Type B pancreatic cell (in vitro differentiated cells): ENCODE results near the gene NTRK3. TPM values are rescaled to one million over a fixed set of nuclear protein-coding genes. Genes with fewer than 3 reads are reported as not detected.

ENCODE experiments used
- DNase-seq: peaks from one replicate; pipeline ENCODE4 v3.0.0; 2021; ENCODE audit warnings: mixed read lengths; ENCODE audit not compliant: unreplicated experiment; ENCODE audit errors: extremely low spot score
- H3K27ac Mint-ChIP-seq: 2 replicates; pipeline ENCODE4 v1.8.0; 2021; ENCODE audit warnings: mild to moderate bottlenecking, mixed read lengths
- H3K27me3 Mint-ChIP-seq: 2 replicates; pipeline ENCODE4 v1.8.0; 2021; ENCODE audit warnings: mixed read lengths
- H3K36me3 Mint-ChIP-seq: 2 replicates; pipeline ENCODE4 v1.8.0; 2021; ENCODE audit warnings: mixed read lengths
- H3K4me1 Mint-ChIP-seq: one replicate; pipeline ENCODE4 v1.8.0; 2021; ENCODE audit warnings: mixed read lengths; ENCODE audit not compliant: unreplicated experiment
- H3K4me3 Mint-ChIP-seq: 2 replicates; pipeline ENCODE4 v1.8.0; 2021; ENCODE audit warnings: mild to moderate bottlenecking, mixed read lengths
- H3K9me3 Mint-ChIP-seq: 2 replicates; pipeline ENCODE4 v1.8.0; 2021; ENCODE audit warnings: mixed read lengths
- CTCF ChIP-seq: fragments of 200-600 bp; sonication (generic); conservative IDR thresholded peaks from 2 replicates; pipeline ENCODE4 v1.5.0; 2021; ENCODE audit warnings: antibody characterized with exemption, mild to moderate bottlenecking
- total RNA-seq: library from RNA; stranded (reverse); gene quantifications from 2 replicates; pipeline ENCODE4 v1.2.1, GENCODE V29; 2021; ENCODE audit warnings: low replicate concordance

The NTRK3 gene
- total RNA-seq, 1 donor from 2014 or later, result 16.9 TPM

- peaks cover 13% of the 10 kb centered on the region for H3K27me3 Mint-ChIP-seq
- no peaks in the 10 kb centered on the region for H3K36me3 Mint-ChIP-seq
- H3K27ac Mint-ChIP-seq, result no peak overlapping the region
- no peak for TF ChIP-seq CTCF
- no peaks in the 10 kb centered on the region for H3K4me1 Mint-ChIP-seq
- H3K9me3 Mint-ChIP-seq, result no peaks in the 10 kb centered on the region
- H3K4me3 Mint-ChIP-seq, result no peak overlapping the region
- DNase-seq, result no peak
Measured at GRCh38 chr15:88029696-88030095, 226.8 kb downstream of the NTRK3 start.

GRCh38 chr15:88028024-88028423, 228.5 kb downstream of the NTRK3 start:
- H3K36me3 Mint-ChIP-seq, result no peaks in the 10 kb centered on the region
- H3K27me3 Mint-ChIP-seq, result peaks cover 13% of the 10 kb centered on the region
- DNase-seq, result no peak
- no peaks in the 10 kb centered on the region for H3K4me1 Mint-ChIP-seq
- H3K27ac Mint-ChIP-seq, result no peak overlapping the region
- H3K9me3 Mint-ChIP-seq, result no peaks in the 10 kb centered on the region
- no peak for TF ChIP-seq CTCF
- H3K4me3 Mint-ChIP-seq, result no peak overlapping the region

- no peak for TF ChIP-seq CTCF
- H3K9me3 Mint-ChIP-seq, result no peaks in the 10 kb centered on the region
- H3K27ac Mint-ChIP-seq, result no peak overlapping the region
- no peak overlapping the region for H3K4me3 Mint-ChIP-seq
- DNase-seq, result no peak
- no peaks in the 10 kb centered on the region for H3K36me3 Mint-ChIP-seq
- peaks cover 26% of the 10 kb centered on the region for H3K27me3 Mint-ChIP-seq
- no peaks in the 10 kb centered on the region for H3K4me1 Mint-ChIP-seq
Measured at GRCh38 chr15:88023914-88024313, 232.6 kb downstream of the NTRK3 start.

- Mint-ChIP-seq H3K27me3 (peaks cover 22% of the 10 kb centered on the region), H3K36me3 (no peaks in the 10 kb centered on the region), H3K4me1 (no peaks in the 10 kb centered on the region), H3K27ac (no peak overlapping the region), H3K9me3 (no peaks in the 10 kb centered on the region), H3K4me3 (no peak overlapping the region)
- no peak for TF ChIP-seq CTCF
- no peak for DNase-seq
Measured at GRCh38 chr15:88022716-88023115, 233.8 kb downstream of the NTRK3 start.

- no peak for TF ChIP-seq CTCF
- no peak overlapping the region for H3K27ac Mint-ChIP-seq
- H3K9me3 Mint-ChIP-seq, result no peaks in the 10 kb centered on the region
- no peak overlapping the region for H3K4me3 Mint-ChIP-seq
- H3K4me1 Mint-ChIP-seq, result no peaks in the 10 kb centered on the region
- DNase-seq, result no peak
- no peaks in the 10 kb centered on the region for H3K36me3 Mint-ChIP-seq
- peaks cover 21% of the 10 kb centered on the region for H3K27me3 Mint-ChIP-seq
Measured at GRCh38 chr15:88021601-88022000, 234.9 kb downstream of the NTRK3 start.

GRCh38 chr15:88020806-88021205, 235.7 kb downstream of the NTRK3 start:
- peaks cover 25% of the 10 kb centered on the region for H3K27me3 Mint-ChIP-seq
- no peaks in the 10 kb centered on the region for H3K9me3 Mint-ChIP-seq
- no peak for DNase-seq
- no peak for TF ChIP-seq CTCF
- H3K36me3 Mint-ChIP-seq, result no peaks in the 10 kb centered on the region
- no peak overlapping the region for H3K27ac Mint-ChIP-seq
- no peaks in the 10 kb centered on the region for H3K4me1 Mint-ChIP-seq
- no peak overlapping the region for H3K4me3 Mint-ChIP-seq
